Endothelial cell of umbilical vein (primary cell): ENCODE results near the gene SFXN4. TPM values are rescaled to one million over a fixed set of nuclear protein-coding genes. Genes with fewer than 3 reads are reported as not detected.

ENCODE experiments used
- BruUV-seq: library from RNA; stranded (reverse); fragments of 400-500 nt; replicated peaks from 2 replicates; lab custom pipeline; 2021; lab: Mats Ljungman, UMichigan
- CTCF ChIA-PET: fragments of 300-600, 350-600 bp; sonication (Branson Sonifier 250); formaldehyde crosslinking; loops from one replicate; lab custom pipeline; 2021; ENCODE audit warnings: antibody characterized with exemption, inconsistent platforms; lab: Charles Lee
- POLR2A ChIA-PET: fragments of 300-600, 350-600 bp; sonication (Branson Sonifier 250); formaldehyde crosslinking; loops from one replicate; lab custom pipeline; 2021; ENCODE audit warnings: antibody characterized with exemption, inconsistent platforms; lab: Charles Lee
- DNase-seq: peaks from one replicate; pipeline ENCODE4 v3.0.0-alpha.2; 2011; ENCODE audit warnings: low read depth, low spot score
- FAIRE-seq: peaks from 2 replicates; lab custom pipeline; 2011; peaks lifted over from hg19 to GRCh38; lab: Jason Lieb, UNC
- H2AFZ ChIP-seq: 2 replicates; pipeline ENCODE4 v1.6.0; 2012; ENCODE audit warnings: low read depth, low read length, control low read depth, inconsistent platforms
- H3K27ac ChIP-seq: 2 replicates; pipeline ENCODE4 v1.5.1; 2011; ENCODE audit warnings: low read depth, mild to moderate bottlenecking, control low read depth, low read length, moderate library complexity; ENCODE audit not compliant: insufficient read depth
- H3K27me3 ChIP-seq, 2 experiments: 2 replicates each; pipeline versions ENCODE4 v1.6.0 to v1.6.1; 2011; ENCODE audit warnings: low read length in 2 of 2, mixed read lengths in 1 of 2; ENCODE audit not compliant: control insufficient read depth in 2 of 2, insufficient read depth in 2 of 2
- H3K36me3 ChIP-seq, 2 experiments: 2 replicates in 1 of 2; 3 replicates in 1 of 2; pipeline ENCODE4 v1.5.1; 2011; ENCODE audit warnings: low read length in 2 of 2, mild to moderate bottlenecking in 1 of 2, moderate library complexity in 1 of 2; ENCODE audit not compliant: control insufficient read depth in 2 of 2, insufficient read depth in 2 of 2; ENCODE audit errors: extremely low read depth in 1 of 2
- H3K4me1 ChIP-seq: 3 replicates; pipeline ENCODE4 v1.5.1; 2011; ENCODE audit warnings: mild to moderate bottlenecking, low read length; ENCODE audit not compliant: control insufficient read depth, insufficient read depth; ENCODE audit errors: extremely low read depth
- H3K4me2 ChIP-seq: 2 replicates; pipeline ENCODE4 v1.6.1; 2011; ENCODE audit warnings: low read length, control low read depth, mixed read lengths; ENCODE audit not compliant: insufficient read depth
- H3K4me3 ChIP-seq, 3 experiments: fragments of 200-600 bp in 1 of 3; sonication (generic), shearing (Covaris generic) in 1 of 3; replicated peaks in 1 of 3; 2 replicates each; pipeline ENCODE4 v1.5.1; 2011 to 2016; ENCODE audit warnings: control low read depth in 3 of 3, low read length in 3 of 3, mild to moderate bottlenecking in 2 of 3, inconsistent platforms in 1 of 3, low read depth in 1 of 3, moderate library complexity in 1 of 3; ENCODE audit not compliant: insufficient read depth in 1 of 3
- H3K79me2 ChIP-seq: 2 replicates; pipeline ENCODE4 v1.6.0; 2012; ENCODE audit warnings: low read length, inconsistent platforms; ENCODE audit not compliant: control insufficient read depth, insufficient read depth
- H3K9ac ChIP-seq: replicated peaks from 2 replicates; pipeline ENCODE3; 2011; ENCODE audit warnings: low read length, control low read depth; ENCODE audit not compliant: insufficient read depth; ENCODE audit errors: extremely low read depth
- H3K9me1 ChIP-seq: replicated peaks from 3 replicates; pipeline ENCODE4 v1.6.0; 2011; ENCODE audit warnings: mild to moderate bottlenecking, low read length; ENCODE audit not compliant: control insufficient read depth, insufficient read depth; ENCODE audit errors: extremely low read depth
- H3K9me3 ChIP-seq: replicated peaks from 2 replicates; pipeline ENCODE4 v1.5.1; 2012; ENCODE audit warnings: low read length, inconsistent platforms; ENCODE audit not compliant: control insufficient read depth, insufficient read depth
- H4K20me1 ChIP-seq: replicated peaks from 2 replicates; pipeline ENCODE3; 2011; ENCODE audit warnings: mild to moderate bottlenecking, low read length; ENCODE audit not compliant: control insufficient read depth, insufficient read depth; ENCODE audit errors: extremely low read depth
- EZH2 ChIP-seq: IDR thresholded peaks from 2 replicates; pipeline ENCODE4 v1.6.1; 2012; ENCODE audit warnings: borderline replicate concordance, low read depth, mild to moderate bottlenecking, moderate library complexity, low read length, inconsistent platforms; ENCODE audit not compliant: severe bottlenecking
- FOS ChIP-seq: IDR thresholded peaks from 2 replicates; pipeline ENCODE4 v1.6.1; 2011; ENCODE audit warnings: mild to moderate bottlenecking, low read length, moderate library complexity, borderline replicate concordance; ENCODE audit not compliant: insufficient read depth
- GATA2 ChIP-seq: IDR thresholded peaks from 2 replicates; pipeline ENCODE4 v1.7.0; 2011; ENCODE audit warnings: low read depth, mild to moderate bottlenecking, moderate library complexity, mixed read lengths, low read length; ENCODE audit not compliant: insufficient read length, insufficient read depth
- JUN ChIP-seq: IDR thresholded peaks from 2 replicates; pipeline ENCODE4 v1.6.1; 2011; ENCODE audit warnings: borderline replicate concordance, low read depth; ENCODE audit not compliant: insufficient read length, insufficient read depth
- MYC ChIP-seq: IDR thresholded peaks from one replicate; pipeline ENCODE4 v1.6.1; 2011; ENCODE audit warnings: mild to moderate bottlenecking, low read depth, low read length
- POLR2A ChIP-seq: IDR thresholded peaks from 2 replicates; pipeline ENCODE4 v1.6.1; 2012; ENCODE audit warnings: low read depth, mild to moderate bottlenecking, control low read depth, low read length
- POLR2AphosphoS5 ChIP-seq: IDR thresholded peaks from 2 replicates; pipeline ENCODE4 v1.6.1; 2012; ENCODE audit warnings: low read depth, mild to moderate bottlenecking, control low read depth, low read length, moderate library complexity; ENCODE audit not compliant: insufficient read depth
- dilution Hi-C: fragments of 300-500 bp; cut with MboI; formaldehyde crosslinking; loops from one replicate; pipeline ENCODE4 v1.15.0; 2019; ENCODE audit warnings: low sequenced_read_pairs; ENCODE audit not compliant: extremely low pct_ligation_motif_present
- intact Hi-C: fragments of 100-400 bp; cut with micrococcal nuclease; formaldehyde crosslinking; loops from one replicate; pipeline ENCODE4 v1.10.0; 2022
- polyA plus RNA-seq, 4 experiments: library from polyadenylated mRNA; depleted of rRNA in 3 of 4; stranded (reverse) in 3 of 4; unstranded in 1 of 4; fragments of >200 nt; gene quantifications; 2 replicates each; pipeline versions ENCODE4 v1.2.1 to v1.2.3, GENCODE V29; 2011 to 2012; ENCODE audit warnings: missing spikeins in 1 of 4
- total RNA-seq: library from RNA; stranded (reverse); gene quantifications from 2 replicates; pipeline ENCODE4 v1.2.3, GENCODE V29; 2021
- TF ChIP-seq, protein P1 (sequence below), 2 donors: IDR thresholded peaks; 1 replicate in 1 of 2; 2 replicates in 1 of 2; pipeline ENCODE4 v1.5.1; 2011; ENCODE audit warnings: low read length in 2 of 2, mild to moderate bottlenecking in 2 of 2, moderate library complexity in 2 of 2, control low read depth in 1 of 2, inconsistent platforms in 1 of 2, low read depth in 1 of 2; ENCODE audit not compliant: insufficient read depth in 1 of 2; ENCODE audit errors: extremely low read depth in 1 of 2
- TF ChIP-seq, protein P2 (sequence below): IDR thresholded peaks from 2 replicates; pipeline ENCODE4 v1.6.1; 2011; ENCODE audit not compliant: insufficient read depth, insufficient read length

Gene SFXN4
- total and polyA plus RNA-seq, 2 donors (not counting 3 experiments of a cell fraction or from before 2014, with no cell fraction given): 11.1 to 14.5 TPM

DNA sequence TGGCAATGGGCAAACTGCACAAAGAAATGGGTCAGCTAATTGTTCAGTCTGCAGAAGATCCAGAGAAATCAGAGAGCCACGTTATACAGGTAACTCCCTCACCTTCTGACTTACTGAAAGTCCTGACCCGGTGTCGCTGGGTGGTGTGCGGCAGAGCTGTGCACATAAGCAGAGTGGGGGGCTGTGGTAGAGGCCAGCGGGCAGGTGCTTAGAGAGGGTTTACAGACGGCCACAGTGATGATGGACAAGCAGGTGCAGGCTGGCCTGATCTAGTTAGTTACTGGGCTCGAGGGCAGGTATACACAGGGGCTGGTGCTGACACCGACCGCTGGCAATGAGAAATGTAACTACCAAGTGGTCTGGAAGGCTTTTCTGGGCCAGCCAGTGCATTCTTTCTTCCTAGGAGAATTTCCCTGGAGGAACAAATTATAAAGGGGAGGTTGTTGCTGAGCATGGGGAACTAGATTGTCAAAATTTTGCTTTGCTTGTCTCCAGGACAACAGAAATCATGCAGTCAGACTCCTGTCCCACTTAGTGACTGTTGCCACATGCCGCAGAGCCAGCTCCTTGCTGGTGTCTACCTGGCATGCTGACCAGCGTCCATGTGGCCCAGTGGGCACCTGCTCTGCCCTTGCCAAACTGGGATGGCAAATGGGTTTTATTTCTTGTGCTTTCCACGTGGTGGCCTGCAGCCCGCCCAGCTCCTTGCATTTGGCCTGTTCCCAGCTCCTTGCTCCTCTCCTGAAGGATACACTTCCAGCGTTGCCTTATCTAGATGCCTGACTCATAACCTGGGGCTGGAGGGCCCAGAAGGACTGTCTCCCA is 32.8 kb downstream of the SFXN4 start:
- Histone ChIP-seq H3K9ac (no peak overlapping the region), H4K20me1 (no peaks in the 10 kb centered on the region), H3K4me3 (no peak overlapping the region), H3K36me3 (peaks cover 8 to 29% of the 10 kb centered on the region in 2 experiments), H3K27me3 (no peaks in the 10 kb centered on the region), H3K79me2 (no peaks in the 10 kb centered on the region), H3K4me1 (peaks cover 8% of the 10 kb centered on the region), H3K4me2 (no peak overlapping the region), H3K9me1 (no peaks in the 10 kb centered on the region), H3K9me3 (no peaks in the 10 kb centered on the region), H2AFZ (no peak overlapping the region), H3K27ac (no peak overlapping the region)
- ChIA-PET CTCF (interaction anchor here (1.3 kb wide), 1 partner anchor 20 kb away, joined by 3 read pairs; no protein-coding TSS in a partner anchor), POLR2A (no interaction called here)
- no TSS peak for BruUV-seq
- no peak for DNase-seq
- no peak for FAIRE-seq
- no peak for TF ChIP-seq JUN
- TF ChIP-seq POLR2A: no peak
- TF ChIP-seq, protein P1, sequence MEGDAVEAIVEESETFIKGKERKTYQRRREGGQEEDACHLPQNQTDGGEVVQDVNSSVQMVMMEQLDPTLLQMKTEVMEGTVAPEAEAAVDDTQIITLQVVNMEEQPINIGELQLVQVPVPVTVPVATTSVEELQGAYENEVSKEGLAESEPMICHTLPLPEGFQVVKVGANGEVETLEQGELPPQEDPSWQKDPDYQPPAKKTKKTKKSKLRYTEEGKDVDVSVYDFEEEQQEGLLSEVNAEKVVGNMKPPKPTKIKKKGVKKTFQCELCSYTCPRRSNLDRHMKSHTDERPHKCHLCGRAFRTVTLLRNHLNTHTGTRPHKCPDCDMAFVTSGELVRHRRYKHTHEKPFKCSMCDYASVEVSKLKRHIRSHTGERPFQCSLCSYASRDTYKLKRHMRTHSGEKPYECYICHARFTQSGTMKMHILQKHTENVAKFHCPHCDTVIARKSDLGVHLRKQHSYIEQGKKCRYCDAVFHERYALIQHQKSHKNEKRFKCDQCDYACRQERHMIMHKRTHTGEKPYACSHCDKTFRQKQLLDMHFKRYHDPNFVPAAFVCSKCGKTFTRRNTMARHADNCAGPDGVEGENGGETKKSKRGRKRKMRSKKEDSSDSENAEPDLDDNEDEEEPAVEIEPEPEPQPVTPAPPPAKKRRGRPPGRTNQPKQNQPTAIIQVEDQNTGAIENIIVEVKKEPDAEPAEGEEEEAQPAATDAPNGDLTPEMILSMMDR (IDR thresholded peaks at IDR 0.05; ENCODE audit: extremely low read depth in 1 of 2, insufficient read depth in 1 of 2, low read depth in 1 of 2, low read length in 2 of 2): no peak
- no peak for TF ChIP-seq FOS
- TF ChIP-seq GATA2: no peak
- no peak for TF ChIP-seq EZH2
- TF ChIP-seq, protein P2, sequence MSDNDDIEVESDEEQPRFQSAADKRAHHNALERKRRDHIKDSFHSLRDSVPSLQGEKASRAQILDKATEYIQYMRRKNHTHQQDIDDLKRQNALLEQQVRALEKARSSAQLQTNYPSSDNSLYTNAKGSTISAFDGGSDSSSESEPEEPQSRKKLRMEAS: no peak
- no peak for TF ChIP-seq POLR2AphosphoS5
- no peak for TF ChIP-seq MYC
- intact Hi-C loops (no loop called here), dilution Hi-C loops (no loop called here)
